ENCODE measurements around the gene POP4.

- TF ChIP-seq, protein P1, sequence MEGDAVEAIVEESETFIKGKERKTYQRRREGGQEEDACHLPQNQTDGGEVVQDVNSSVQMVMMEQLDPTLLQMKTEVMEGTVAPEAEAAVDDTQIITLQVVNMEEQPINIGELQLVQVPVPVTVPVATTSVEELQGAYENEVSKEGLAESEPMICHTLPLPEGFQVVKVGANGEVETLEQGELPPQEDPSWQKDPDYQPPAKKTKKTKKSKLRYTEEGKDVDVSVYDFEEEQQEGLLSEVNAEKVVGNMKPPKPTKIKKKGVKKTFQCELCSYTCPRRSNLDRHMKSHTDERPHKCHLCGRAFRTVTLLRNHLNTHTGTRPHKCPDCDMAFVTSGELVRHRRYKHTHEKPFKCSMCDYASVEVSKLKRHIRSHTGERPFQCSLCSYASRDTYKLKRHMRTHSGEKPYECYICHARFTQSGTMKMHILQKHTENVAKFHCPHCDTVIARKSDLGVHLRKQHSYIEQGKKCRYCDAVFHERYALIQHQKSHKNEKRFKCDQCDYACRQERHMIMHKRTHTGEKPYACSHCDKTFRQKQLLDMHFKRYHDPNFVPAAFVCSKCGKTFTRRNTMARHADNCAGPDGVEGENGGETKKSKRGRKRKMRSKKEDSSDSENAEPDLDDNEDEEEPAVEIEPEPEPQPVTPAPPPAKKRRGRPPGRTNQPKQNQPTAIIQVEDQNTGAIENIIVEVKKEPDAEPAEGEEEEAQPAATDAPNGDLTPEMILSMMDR (IDR thresholded peaks at IDR 0.05), result no peak
- no peak for TF ChIP-seq POLR2A (IDR thresholded peaks at IDR 0.05)
Measured at GRCh38 chr19:29655648-29656335, 49.7 kb downstream of the POP4 start.

All from uterus (tissue), 2 donors.